ENCODE measurements around the gene USP20.
A peak's percentile ranks its signal among the peaks of the same experiment; 100 is the strongest.

Gene USP20

DNA sequence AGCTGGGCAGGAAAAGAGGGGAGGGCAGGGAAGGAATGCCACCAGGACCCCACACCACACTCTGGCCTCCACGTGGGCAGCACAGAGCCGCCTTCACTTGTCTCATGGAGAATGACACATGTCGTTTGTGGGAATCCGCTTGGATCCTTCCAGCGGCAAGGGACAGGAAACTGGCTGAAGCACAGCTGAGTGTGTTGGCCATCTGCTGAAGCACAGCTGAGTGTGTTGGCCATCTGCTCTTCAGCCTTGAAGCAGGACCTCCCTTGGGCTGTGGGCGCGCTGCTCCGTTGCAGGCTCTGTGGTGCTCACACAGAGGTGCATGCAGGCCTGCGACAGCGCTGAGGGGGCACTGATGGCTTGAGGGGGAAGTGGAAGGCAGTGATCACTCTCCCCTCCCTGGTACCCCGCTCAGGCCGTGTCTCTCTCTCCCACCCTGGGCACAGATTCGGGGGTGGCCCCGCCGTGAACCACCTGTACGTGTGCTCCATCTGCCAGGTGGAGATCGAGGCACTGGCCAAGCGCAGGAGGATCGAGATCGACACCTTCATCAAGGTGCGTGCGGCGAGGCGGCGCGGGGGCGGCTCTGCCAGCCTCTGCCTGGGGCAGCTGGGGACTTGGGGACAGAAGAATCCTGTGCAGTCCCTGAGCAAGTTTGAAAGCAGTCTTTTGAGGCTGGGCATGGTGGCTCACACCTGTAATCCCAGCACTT lies 40.6 kb downstream of the USP20 start:
- no peak for DNase-seq (ENCODE audit: low read depth)

DNA sequence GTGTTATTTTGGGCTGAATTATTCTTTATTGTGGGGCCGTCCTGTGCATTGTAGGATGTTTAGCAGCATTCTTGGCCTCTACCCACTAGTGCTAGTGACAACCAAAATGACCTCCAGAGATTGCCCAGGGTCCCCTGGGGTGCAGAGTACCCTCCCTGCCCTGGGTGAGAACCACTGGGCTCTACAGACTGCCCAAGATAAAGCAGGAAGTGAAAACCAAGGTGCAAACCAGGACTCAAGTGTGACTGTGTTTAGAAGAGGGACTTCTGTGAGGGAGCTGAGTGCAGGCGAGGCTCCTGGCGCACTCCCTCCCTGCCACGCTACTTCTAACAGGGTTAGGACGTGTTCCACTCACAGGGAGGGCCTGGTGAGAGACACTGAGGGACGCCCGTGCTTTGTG lies 41.6 kb downstream of the USP20 start:
- no peak for DNase-seq (ENCODE audit: low read depth)

DNA sequence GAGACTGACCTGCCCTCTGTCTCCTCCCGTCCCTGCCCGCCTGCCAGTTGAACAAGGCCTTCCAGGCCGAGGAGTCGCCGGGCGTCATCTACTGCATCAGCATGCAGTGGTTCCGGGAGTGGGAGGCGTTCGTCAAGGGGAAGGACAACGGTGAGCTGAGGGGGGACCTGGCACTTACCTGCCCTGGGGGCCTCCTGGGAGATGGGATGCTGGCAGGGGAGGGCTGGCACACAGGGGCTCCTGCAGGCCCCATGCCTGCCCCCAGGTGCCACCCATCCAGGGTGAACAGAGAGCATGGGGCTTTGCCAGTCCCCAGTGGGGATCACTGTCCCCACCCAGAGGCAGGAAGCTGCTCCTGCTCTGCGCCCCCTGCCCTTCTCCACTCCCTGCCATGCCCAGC lies 43.0 kb downstream of the USP20 start:
- DNase-seq (ENCODE audit: low read depth): no peak

DNA sequence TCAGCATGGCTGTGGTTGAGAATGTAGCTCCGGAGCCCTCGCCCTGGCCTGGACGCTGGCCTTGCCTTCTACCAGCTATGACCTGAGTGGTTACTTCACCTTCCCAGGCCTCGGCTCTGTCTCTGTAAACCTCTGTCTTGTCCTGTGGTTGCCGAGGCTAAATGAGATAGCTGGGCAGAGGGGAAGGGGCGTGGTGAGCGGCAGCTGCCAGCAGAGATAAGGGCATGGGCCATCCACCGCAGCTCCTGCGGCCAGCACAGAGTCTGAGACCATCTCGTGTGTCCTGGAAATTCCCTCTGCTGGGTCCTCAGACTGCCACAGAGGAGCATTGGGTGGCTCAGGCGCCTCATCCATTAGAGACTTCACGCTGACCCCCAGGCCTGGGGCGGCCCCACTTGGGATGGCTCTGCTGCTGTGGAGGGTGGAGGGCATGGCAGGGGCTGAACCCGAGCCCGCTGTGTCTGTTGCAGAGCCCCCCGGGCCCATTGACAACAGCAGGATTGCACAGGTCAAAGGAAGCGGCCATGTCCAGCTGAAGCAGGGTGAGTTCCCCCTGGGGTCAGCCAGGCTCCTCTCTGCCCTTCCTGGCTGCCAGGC lies 43.9 kb downstream of the USP20 start:
- no peak for DNase-seq (ENCODE audit: low read depth)

DNA sequence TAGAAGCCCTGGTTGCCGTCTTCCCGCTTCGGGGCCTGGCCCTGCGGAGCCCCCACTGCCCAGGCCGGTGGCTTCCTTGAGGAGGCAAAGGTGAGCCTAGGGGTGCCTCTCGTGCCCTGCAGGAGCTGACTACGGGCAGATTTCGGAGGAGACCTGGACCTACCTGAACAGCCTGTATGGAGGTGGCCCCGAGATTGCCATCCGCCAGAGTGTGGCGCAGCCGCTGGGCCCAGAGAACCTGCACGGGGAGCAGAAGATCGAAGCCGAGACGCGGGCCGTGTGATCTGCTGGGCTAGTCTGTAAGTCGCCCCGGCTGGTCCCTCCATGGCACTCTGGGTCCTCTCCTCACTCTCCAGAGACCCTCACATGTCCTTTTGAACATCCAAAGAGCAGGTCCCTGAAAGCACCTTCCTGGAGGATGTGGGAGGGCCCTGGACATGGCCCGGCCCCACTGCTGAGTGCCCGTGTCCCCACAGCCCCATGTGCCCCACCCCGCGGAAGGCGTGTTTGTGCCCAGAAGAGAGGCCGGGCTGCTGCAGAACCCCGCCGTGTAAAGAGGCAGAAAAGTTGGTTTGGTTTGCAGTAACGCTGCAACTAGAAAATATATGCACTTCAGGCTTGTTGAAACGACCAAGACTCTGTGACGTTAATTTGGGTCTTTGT lies 44.9 kb downstream of the USP20 start:
- DNase-seq (ENCODE audit: low read depth): no peak

DNA sequence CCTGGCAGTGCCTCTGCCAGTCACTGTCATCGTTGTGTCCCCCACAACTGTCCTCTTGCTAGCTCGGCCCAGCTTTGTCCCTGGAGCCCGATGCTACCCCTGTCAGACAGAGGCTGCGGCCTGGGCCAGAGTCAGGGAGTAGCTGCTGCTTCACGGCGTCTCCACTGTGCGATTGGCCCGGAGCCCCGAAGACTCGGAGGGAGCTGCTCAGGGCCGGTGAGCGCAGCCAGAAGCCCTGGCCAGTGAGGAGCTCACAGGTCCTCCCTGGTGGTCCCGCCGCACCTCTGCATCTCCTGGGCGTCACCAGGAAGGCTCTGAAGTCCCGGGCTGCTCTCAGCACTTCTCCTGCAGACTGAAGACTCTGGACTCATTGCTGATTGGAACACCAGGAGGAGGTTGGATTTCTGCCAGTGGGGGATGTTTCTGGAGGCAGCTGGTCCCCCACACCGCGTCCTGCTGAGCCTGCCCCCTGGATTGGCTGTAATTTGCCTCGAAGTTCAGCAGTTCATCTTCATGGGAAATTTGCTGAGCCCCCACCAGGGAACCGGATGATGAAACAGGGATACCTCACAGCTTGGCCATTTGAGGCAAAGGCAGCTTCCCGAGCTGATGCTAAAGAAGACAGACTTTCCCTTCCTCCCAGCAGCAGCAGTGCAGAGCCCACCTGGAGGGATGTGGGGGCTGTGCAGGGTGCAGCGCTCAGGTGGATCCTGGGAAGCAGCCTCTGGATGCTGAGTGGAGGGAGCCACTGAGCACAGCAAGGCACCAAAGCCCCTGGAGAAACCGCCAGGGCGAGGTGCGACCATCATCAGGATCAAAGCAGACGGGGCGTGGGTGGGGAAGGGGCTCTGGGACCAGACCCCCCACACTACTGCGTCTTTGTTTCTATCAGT lies 45.6 kb downstream of the USP20 start:
- no peak for DNase-seq (ENCODE audit: low read depth)

DNA sequence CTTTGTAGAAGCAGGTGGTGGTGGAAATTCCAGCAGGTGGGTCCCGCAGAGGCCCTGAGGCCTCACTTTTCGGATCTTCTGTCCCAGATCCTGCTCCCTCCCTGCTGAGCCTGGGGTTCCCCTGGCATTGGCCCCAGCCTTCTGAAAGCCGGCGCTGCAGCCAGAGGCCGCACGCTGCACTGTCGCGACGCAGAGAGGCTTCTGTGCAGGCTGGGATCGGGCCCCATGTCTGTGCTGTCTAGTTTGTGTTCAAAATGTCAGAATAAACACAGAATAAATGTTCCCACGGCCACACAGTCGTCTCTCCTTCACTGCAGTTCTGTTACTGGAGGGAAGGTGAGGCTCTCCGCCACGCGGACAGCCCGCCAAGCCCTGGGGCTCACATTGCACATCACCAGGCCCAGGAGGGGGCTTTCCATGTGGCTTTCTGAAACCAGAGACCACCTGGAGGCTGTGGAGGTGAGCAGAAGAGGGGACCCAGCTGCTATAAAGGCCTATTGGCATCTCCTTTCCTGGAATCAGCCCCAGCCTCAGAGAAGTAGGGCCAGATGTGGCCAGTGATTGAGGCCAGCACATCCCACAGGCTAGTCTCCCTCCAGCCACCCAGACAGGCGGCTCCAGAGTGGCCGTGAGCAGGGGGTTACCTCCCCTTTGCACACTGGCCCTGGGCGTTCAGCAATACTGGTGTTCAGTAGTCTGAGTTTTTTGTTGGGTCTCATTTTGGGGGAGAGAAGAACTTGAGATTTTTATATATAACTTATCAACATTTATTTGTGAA lies 46.5 kb downstream of the USP20 start:
- no peak for DNase-seq (ENCODE audit: low read depth)

DNA sequence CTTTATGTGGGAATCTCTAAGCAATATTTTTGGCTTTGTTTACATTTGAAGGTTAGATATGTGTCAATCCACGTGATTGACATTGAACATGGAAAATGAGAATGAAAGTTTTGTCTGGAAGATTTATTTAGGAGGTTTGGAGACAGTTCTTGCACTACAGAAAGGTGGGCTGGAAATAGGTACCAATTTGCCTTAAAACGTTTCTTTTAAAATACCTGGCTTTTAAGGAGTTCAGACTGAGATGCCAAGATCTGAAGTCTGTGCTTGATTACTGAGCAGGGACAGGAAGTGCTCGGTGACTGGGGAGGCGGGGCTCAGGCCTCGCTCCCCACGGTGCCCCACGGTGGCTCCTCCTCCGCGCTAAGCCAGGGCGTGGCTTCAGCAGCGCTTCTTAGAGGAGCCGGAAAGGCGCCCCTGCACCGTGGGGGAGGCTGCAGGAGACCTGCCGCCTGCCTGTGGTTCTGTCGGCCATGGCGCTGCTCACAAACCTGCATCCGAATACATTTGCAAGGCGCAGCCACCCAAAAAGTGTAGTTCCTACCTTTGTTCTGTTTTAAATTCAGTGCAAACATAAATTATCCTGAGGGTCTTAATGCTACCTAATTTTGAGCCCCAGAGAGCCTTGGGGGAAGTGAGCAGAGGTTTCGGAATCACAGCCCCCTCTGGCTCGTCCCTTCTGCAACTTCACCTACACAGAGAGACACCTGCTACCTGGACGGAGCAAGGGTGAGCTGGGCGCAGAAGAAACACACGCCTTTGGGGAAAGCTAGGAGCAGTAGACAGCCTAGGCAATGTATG lies 49.2 kb downstream of the USP20 start:
- peak; percentile 93 for DNase-seq (ENCODE audit: low read depth)

DNA sequence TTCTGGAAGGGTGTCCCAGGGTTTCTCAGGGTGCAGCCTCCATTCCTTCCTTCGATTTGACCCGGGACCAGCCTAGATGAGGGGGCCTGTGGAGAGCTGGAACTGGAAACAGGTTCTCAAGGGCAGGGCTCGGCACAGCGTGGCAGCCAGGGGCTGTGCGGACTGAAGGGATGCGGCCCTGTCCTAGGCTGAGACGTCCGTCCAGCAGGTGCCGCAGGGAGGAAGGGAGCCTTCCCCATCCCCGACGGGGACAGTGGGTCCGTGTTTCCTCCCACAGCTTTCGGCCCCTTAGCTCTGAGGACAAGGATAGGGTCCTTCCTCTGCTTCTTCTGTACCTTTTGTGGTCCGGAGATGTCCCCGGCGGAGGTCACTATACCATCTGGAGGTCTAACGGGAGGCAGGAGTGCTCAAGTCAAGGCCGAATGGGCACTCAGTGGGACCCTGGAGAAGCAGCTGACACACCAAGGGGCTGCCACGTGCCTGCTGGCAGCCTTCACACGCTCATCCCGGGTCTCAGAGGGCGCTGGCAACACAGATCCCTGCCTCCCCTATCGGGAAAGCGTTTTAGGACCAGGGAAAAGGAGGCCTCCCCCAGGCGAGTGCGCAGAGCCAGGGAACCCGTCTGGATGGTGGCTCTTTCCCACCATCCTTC lies 49.9 kb downstream of the USP20 start:
- DNase-seq (ENCODE audit: low read depth): no peak

DNA sequence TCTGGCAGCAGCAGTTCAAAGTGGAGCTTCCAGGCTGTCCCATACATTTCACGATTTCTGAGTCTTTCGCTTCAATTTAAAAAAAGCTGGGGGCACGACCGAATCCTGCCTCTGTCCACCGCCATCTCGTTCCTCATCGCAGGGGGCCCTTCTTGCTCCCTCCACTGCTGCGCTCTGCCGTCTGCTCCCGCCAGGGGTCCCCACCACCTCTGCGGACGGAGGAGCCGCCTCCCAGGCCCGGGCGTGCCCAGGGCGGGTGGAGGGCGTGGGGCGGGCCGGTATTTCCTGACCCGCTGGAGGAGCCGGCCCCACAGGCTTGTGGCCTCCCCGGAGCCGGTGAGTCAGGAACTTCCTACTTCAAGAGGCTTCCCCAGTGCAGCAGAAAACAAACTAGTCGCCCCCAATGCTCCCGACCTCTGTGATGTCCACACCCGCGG lies 50.4 kb downstream of the USP20 start:
- peak; percentile 85 for DNase-seq (ENCODE audit: low read depth)

DNA sequence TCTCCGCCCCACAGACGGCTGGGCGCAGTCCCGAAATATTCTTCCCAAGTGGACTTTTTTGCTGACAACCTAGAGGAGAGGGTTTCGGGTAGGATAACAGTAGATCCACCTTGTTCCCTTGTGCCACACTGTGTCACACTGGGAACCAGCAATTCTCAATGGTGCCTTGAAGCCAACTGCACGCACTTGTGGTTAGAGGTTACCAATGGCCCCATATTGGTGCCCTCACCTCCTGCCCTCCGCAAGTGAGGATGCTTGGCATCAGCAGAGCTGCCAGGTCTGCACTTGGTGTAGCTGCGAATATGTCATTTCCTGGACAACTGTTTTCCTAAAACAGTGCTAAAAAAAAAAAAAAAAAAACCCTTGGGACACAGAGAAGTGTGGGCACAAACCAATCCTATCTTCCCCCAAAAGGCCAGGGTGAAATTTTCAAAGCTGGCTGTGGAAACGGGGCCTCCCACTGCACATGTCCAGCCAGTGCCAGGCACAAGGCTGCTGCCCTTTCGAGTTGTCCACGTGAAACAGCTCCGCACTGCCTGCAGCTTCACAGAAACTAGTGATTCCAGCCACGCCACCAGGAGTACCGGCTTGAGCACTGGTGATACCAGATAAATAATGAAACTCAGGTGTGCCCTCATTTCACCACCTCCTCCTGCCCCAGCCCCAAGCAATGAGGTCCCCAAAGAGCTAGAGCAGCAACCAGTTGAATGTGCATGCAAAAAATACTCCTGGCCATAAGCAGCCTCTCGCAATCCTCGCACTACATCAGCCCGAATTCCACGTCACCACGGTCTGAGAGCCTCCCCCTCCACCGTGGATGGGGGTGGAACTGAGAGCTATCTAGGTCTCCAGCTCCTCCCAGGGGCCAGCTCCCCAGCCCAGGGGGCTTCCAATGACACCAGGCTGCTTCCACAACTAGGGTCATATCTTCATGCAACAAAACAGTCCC lies 51.2 kb downstream of the USP20 start:
- no peak for DNase-seq (ENCODE audit: low read depth)

DNA sequence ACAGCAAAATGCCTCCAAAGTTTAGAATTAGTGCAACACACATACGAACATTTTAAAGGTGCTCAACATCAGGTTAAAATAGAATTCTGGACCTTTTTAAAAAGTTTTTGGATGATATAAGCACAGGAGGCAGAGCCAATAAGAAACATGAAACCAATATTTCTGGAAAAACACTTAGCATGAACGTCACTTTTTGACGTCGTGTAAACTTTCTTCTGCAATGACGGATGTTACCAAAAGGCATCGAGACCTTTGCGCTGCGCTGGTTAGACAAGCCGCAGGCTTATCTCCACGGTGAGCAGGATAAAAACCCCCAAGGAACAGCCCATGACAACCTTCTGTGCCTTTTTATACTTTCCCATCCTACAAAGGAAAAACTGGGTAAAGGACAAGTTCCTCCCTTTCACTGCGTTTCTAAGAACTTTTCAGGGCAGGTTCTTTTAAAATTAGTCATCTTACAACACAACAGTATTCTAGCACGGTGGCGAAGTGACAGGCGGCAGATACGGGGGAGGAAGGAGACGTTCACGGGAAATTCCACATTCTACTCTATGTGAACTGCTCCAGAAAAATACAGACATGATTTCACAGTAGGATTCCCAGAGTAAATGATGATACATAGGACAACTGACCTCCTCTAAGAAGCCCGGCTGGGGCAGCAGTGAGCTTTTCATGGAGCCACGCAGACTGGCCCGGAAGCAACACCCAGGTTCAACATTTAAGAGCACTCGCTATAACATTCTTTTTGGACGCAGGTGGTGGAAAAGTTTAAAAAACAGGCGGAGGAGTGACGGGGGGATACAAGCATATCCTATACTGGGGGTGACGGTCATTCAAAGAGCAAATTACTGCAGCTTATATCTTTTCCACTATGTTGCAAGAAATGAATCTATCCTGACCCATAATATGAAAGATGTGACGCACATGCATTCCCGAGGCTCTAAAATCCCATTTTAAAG lies 52.4 kb downstream of the USP20 start:
- DNase-seq (ENCODE audit: low read depth): no peak

DNA sequence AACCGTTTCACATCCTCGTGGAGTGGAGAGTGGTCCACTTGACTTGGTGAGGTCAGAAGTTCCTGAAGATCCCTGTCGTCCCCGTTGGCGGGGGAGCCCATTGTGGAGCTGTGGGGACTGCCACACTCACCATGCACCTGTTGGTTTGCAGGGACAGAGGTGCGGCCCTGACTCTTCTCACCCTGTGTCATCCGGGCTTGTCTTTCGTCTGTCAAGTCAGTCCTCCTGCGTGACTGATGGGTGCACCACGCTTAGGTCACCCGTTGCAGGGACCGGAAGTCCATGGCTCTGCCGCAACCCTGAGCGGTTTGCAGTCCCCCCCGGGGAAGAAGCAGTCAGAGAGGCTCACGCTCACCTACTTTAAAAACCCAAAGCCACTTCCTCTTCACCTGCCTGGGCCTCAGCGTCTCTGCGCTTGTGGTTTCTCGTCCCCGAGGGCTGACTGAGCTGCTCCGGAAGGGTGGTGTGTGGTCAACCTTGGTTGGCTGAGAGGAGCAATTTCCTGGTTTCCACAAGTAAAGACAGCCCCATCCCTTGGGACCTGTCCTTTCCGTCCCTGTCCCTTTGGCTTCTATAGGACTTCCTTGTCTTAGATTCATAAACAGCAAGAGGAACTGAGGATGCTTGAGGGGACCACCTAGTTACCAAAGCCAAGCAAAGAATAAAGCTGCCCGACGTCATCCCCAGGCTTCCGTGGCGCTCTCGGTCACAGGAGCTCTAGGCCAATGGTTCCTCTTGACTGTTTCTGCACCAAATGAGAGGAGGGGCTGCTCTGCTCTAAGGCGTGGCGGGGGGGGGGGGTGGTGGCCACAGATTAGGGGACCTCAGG lies 53.2 kb downstream of the USP20 start:
- peak; percentile 89 for DNase-seq (ENCODE audit: low read depth)

DNA sequence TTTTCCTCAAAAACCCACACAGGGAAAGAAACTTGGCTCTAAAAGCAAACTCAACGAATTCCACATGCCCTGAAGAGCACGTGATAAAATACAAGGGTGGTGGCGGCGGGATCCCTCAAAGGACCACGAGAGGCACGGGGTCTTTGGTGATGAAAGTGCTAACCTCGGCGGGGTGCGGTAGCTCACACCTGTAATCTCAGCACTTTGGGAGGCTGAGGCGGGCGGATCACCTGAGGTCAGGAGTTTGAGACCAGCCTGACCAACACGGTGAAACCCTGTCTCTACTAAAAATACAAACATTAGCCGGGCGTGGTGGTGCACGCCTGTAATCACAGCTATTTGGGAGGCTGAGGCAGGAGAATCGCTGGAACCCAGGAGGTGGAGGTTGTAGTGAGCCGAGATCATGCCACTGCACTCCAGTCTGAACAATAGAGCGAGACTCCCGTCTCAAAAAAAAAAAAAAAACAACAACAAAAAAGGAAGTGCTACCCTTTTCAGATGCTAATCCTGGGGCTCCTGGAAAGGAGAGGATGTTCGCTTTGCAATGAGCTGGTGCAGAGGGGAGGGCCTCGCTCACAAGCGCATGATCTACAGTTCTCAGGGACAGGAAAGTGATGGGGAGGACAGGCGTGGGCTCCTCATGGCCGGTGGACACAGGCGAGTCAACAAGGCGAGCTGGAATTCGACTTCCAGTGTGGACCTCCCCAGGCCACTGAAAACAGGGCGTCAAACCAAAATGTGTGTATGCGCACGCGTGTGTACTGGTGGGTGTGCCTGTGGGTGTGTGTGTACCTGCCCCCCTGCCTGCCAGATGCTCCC lies 54.1 kb downstream of the USP20 start:
- DNase-seq (ENCODE audit: low read depth): no peak

DNA sequence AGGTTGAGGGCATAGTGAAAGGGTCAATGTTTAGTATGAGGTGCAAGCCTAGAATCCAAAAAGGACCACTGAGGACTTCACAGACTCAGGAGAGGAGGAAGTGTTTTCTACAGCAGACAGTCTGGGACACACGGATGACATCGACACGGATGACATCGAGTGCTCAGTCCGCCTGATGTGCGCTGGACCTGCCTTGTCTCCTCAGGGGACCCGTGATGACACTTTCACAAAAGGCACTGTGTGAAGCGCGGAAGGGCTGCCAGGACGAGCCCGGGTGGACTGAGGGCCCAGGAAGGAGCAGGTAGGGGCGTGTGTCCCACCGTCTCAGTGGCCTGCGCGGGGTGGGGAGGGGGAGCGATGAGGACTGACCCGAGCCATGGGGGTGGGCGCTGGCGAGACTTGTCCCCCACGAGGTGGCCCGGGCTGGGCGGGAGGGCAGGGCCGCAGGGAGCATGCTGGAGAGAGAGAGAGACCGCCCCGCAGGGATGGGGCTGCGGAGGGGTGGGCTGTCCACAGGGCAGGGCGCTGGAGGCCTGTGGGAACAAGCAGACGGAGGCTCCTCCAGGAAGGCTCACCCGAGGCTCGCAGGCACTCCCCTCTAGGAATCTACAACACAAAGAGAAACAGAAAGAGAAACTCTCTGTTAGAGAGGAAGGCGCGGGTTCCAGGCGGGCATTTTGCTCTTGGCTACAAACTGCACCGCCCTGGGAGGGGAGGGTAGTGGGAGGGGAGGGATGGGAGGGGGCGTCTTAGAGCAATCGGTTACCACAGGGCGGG lies 54.9 kb downstream of the USP20 start:
- DNase-seq (ENCODE audit: low read depth): no peak
